ENCODE data around the gene ADAMTSL4. TPM values are rescaled to one million over a fixed set of nuclear protein-coding genes. Genes with fewer than 3 reads are reported as not detected.

ADAMTSL4 gene
- total RNA-seq, 1 experiment from 2014 or later: 4.3 TPM

GRCh38 chr1:150548632-150549495, at the start of gene ADAMTSL4 (continued):
- TF ChIP-seq, protein P1, sequence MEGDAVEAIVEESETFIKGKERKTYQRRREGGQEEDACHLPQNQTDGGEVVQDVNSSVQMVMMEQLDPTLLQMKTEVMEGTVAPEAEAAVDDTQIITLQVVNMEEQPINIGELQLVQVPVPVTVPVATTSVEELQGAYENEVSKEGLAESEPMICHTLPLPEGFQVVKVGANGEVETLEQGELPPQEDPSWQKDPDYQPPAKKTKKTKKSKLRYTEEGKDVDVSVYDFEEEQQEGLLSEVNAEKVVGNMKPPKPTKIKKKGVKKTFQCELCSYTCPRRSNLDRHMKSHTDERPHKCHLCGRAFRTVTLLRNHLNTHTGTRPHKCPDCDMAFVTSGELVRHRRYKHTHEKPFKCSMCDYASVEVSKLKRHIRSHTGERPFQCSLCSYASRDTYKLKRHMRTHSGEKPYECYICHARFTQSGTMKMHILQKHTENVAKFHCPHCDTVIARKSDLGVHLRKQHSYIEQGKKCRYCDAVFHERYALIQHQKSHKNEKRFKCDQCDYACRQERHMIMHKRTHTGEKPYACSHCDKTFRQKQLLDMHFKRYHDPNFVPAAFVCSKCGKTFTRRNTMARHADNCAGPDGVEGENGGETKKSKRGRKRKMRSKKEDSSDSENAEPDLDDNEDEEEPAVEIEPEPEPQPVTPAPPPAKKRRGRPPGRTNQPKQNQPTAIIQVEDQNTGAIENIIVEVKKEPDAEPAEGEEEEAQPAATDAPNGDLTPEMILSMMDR (IDR thresholded peaks at IDR 0.05 in 2 of 3, conservative IDR thresholded peaks at IDR 0.05 in 1 of 3; ENCODE audit: borderline replicate concordance in 1 of 3, insufficient read depth in 1 of 3, low read depth in 2 of 3, low read length in 2 of 3): 0 out of 6 replicates have a peak, but pooled peaks of 1 of the 3 experiments have one; percentile 9
- TF ChIP-seq RAD21 (IDR thresholded peaks at IDR 0.05; ENCODE audit: low read depth) (no peak), POLR2AphosphoS5 (IDR thresholded peaks at IDR 0.05; ENCODE audit: low read depth, low read length) (peak; percentile 6; the same call in 1 of the 2 replicates), EZH2 (IDR thresholded peaks at IDR 0.05) (no peak), CEBPB (IDR thresholded peaks at IDR 0.05; ENCODE audit: low read depth) (no peak)

GRCh38 chr1:150505431-150505830, 43.8 kb upstream of the ADAMTSL4 start:
- BruUV-seq (replicated peaks): no TSS peak
- Histone ChIP-seq H3K36me3 (ENCODE audit: control insufficient read depth in 1 of 2, insufficient read depth in 2 of 2, low read length in 2 of 2) (peaks cover 12 to 22% of the 10 kb centered on the region in 2 experiments; a peak in 3 of 4 replicates), H3K27me3 (ENCODE audit: insufficient read depth, low read length) (no peaks in the 10 kb centered on the region), H3K9ac (ENCODE audit: low read length) (no peak overlapping the region), H3K4me3 (replicated peaks in 1 of 2; ENCODE audit: low read depth in 1 of 2, low read length in 2 of 2) (no peak overlapping the region), H3K4me2 (ENCODE audit: low read length) (no peak overlapping the region), H3K9me3 (ENCODE audit: control insufficient read depth in 1 of 2, insufficient read depth in 1 of 2, low read depth in 1 of 2, low read length in 2 of 2) (no peaks in the 10 kb centered on the region), H4K20me1 (ENCODE audit: insufficient read depth) (no peaks in the 10 kb centered on the region), H3K79me2 (ENCODE audit: insufficient read depth, low read length) (no peaks in the 10 kb centered on the region), H3K9me2 (ENCODE audit: insufficient read depth) (no peaks in the 10 kb centered on the region), H3K27ac (ENCODE audit: low read depth, low read length) (no peak overlapping the region), H2AFZ (ENCODE audit: low read depth, low read length, poor library complexity, severe bottlenecking) (no peak overlapping the region), H3K4me1 (ENCODE audit: control insufficient read depth in 1 of 2, insufficient read depth in 2 of 2, low read length in 2 of 2) (peaks cover 9 to 12% of the 10 kb centered on the region in 2 experiments)
- TF ChIP-seq EZH2phosphoT487 (IDR thresholded peaks at IDR 0.05; ENCODE audit: borderline replicate concordance) (no peak), ATF3 (IDR thresholded peaks at IDR 0.05) (no peak), FOSL1 (IDR thresholded peaks at IDR 0.05; ENCODE audit: low read depth) (no peak), YY1 (IDR thresholded peaks at IDR 0.05; ENCODE audit: extremely low read depth, insufficient replicate concordance, low read depth, low read length) (no peak), CBX3 (IDR thresholded peaks at IDR 0.05; ENCODE audit: low read depth) (no peak), CEBPB (IDR thresholded peaks at IDR 0.05; ENCODE audit: low read depth) (no peak), SRF (IDR thresholded peaks at IDR 0.05; ENCODE audit: low read depth) (no peak), ZNF274 (IDR thresholded peaks at IDR 0.05; ENCODE audit: low read depth, low read length) (no peak), ZFX (IDR thresholded peaks at IDR 0.05) (no peak)
- TF ChIP-seq, protein P1 (IDR thresholded peaks at IDR 0.05 in 2 of 3, conservative IDR thresholded peaks at IDR 0.05 in 1 of 3; ENCODE audit: borderline replicate concordance in 1 of 3, insufficient read depth in 1 of 3, low read depth in 2 of 3, low read length in 2 of 3): no peak
- ChIA-PET POLR2A (no interaction called here), RAD21 (ENCODE audit: low non-redundant PET in 1 of 2, low total read pairs in 2 of 2, uncharacterized antibody in 2 of 2, unreplicated experiment in 2 of 2) (no interaction called here), CTCF (interaction anchor here (1.2 kb wide), 1 partner anchor 27 kb away, joined by 3 read pairs; no protein-coding TSS in a partner anchor)
- no peak for DNase-seq (ENCODE audit: low read depth, low spot score)
- intact Hi-C loops (cut with micrococcal nuclease): no loop called here
- no peak for ATAC-seq
